Panc1 (cell line): Measurements from ENCODE around the gene DCXR. TPM values are rescaled to one million over a fixed set of nuclear protein-coding genes. Genes with fewer than 3 reads are reported as not detected.

Experiments used
- ATAC-seq: fragments of 200-7000 bp; cut with Tn5 transposase; 2 replicates; pipeline ENCODE4 v1.9.1; 2020; ENCODE audit warnings: mild to moderate bottlenecking, moderate library complexity
- BruUV-seq: library from RNA; stranded (reverse); fragments of 400-500 nt; replicated peaks from 2 replicates; lab custom pipeline; 2021; lab: Mats Ljungman, UMichigan
- CTCF ChIA-PET: fragments of 300-600 bp; sonication (Branson Sonifier 250); formaldehyde crosslinking; loops from one replicate; lab custom pipeline; 2022; ENCODE audit warnings: antibody characterized with exemption; lab: Charles Lee
- POLR2A ChIA-PET: fragments of 300-600 bp; sonication (Branson Sonifier 250); formaldehyde crosslinking; loops from one replicate; lab custom pipeline; 2022; ENCODE audit warnings: antibody characterized with exemption; lab: Charles Lee
- DNase-seq: peaks from one replicate; pipeline ENCODE4 v3.0.0-alpha.2; 2010; ENCODE audit warnings: low read depth, low spot score
- H3K27ac ChIP-seq: 2 replicates; pipeline ENCODE4 v1.5.1; 2011; ENCODE audit warnings: mild to moderate bottlenecking, low read length, inconsistent platforms
- H3K27me3 ChIP-seq: fragments of 200-500 bp; sonication (Bioruptor generic); 2 replicates; pipeline ENCODE4 v1.6.0; 2014; ENCODE audit warnings: low read length, inconsistent platforms; ENCODE audit not compliant: control insufficient read depth, insufficient read depth
- H3K36me3 ChIP-seq: fragments of 200-500 bp; sonication (Bioruptor generic); 2 replicates; pipeline ENCODE4 v1.5.1; 2014; ENCODE audit warnings: inconsistent platforms, mild to moderate bottlenecking, low read length, moderate library complexity; ENCODE audit not compliant: control insufficient read depth, insufficient read depth
- H3K4me1 ChIP-seq: 2 replicates; pipeline ENCODE4 v1.5.1; 2011; ENCODE audit warnings: inconsistent platforms, mild to moderate bottlenecking, low read length, moderate library complexity; ENCODE audit not compliant: control insufficient read depth, insufficient read depth
- H3K4me3 ChIP-seq, 2 experiments: 2 replicates each; pipeline ENCODE4 v1.5.1; 2011 to 2012; ENCODE audit warnings: low read depth in 2 of 2, low read length in 2 of 2, mild to moderate bottlenecking in 2 of 2, inconsistent platforms in 1 of 2, moderate library complexity in 1 of 2
- H3K9me3 ChIP-seq: fragments of 200-500 bp; sonication (Bioruptor generic); 2 replicates; pipeline ENCODE4 v1.5.1; 2014; ENCODE audit warnings: low read depth, mild to moderate bottlenecking, inconsistent platforms, low read length, moderate library complexity; ENCODE audit not compliant: control insufficient read depth, insufficient read depth
- CTCF ChIP-seq: fragments of 450-650 bp; IDR thresholded peaks from 2 replicates; pipeline ENCODE4 v1.5.1; 2017; ENCODE audit warnings: mild to moderate bottlenecking
- POLR2AphosphoS5 ChIP-seq: IDR thresholded peaks from 2 replicates; pipeline ENCODE4 v1.6.1; 2012; ENCODE audit warnings: mild to moderate bottlenecking, low read depth, low read length, moderate library complexity
- SIN3A ChIP-seq: IDR thresholded peaks from 2 replicates; pipeline ENCODE4 v1.6.1; 2012; ENCODE audit warnings: low read depth, mild to moderate bottlenecking, low read length, moderate library complexity, borderline replicate concordance; ENCODE audit not compliant: insufficient read depth
- TCF7L2 ChIP-seq: IDR thresholded peaks from 2 replicates; pipeline ENCODE4 v1.6.1; 2011; ENCODE audit warnings: mild to moderate bottlenecking, low read depth, low read length, inconsistent platforms
- in situ Hi-C: cut with HindIII; loops from 2 replicates; pipeline ENCODE4 v1.10.0; 2016; ENCODE audit warnings: low sequenced_read_pairs, low pct_unique_long_range_greater_than_20kb
- intact Hi-C: fragments of 100-400 bp; cut with micrococcal nuclease; formaldehyde crosslinking; loops from one replicate; pipeline ENCODE4 v1.10.0; 2022; ENCODE audit not compliant: unreplicated experiment
- total RNA-seq: library from RNA; stranded (reverse); gene quantifications from one replicate; pipeline ENCODE4 v1.2.1, GENCODE V29; 2021; ENCODE audit not compliant: unreplicated experiment
- TF ChIP-seq, protein P1 (sequence below), 2 experiments: IDR thresholded peaks; 2 replicates each; pipeline ENCODE4 v1.6.1; 2011 to 2012; ENCODE audit warnings: low read depth in 2 of 2, control low read depth in 1 of 2, low read length in 1 of 2, mild to moderate bottlenecking in 1 of 2, moderate library complexity in 1 of 2; ENCODE audit not compliant: insufficient read depth in 1 of 2

DCXR gene
- total RNA-seq, 1 experiment from 2014 or later: 128 TPM

GRCh38 chr17:82043507-82043906, 6.0 kb upstream of the DCXR start:
- ChIA-PET POLR2A (no interaction called here), CTCF (no interaction called here)
- H3K4me3 ChIP-seq: no peak overlapping the region
- no peaks in the 10 kb centered on the region for H3K27me3 ChIP-seq
- H3K36me3 ChIP-seq: no peaks in the 10 kb centered on the region
- in situ Hi-C loops (no loop called here), intact Hi-C loops (no loop called here)
- BruUV-seq: no TSS peak
- ATAC-seq (no peak), DNase-seq (no peak)
- no peaks in the 10 kb centered on the region for H3K4me1 ChIP-seq
- TF ChIP-seq CTCF (no peak), TCF7L2 (no peak), SIN3A (no peak), POLR2AphosphoS5 (no peak)
- TF ChIP-seq, protein P1, sequence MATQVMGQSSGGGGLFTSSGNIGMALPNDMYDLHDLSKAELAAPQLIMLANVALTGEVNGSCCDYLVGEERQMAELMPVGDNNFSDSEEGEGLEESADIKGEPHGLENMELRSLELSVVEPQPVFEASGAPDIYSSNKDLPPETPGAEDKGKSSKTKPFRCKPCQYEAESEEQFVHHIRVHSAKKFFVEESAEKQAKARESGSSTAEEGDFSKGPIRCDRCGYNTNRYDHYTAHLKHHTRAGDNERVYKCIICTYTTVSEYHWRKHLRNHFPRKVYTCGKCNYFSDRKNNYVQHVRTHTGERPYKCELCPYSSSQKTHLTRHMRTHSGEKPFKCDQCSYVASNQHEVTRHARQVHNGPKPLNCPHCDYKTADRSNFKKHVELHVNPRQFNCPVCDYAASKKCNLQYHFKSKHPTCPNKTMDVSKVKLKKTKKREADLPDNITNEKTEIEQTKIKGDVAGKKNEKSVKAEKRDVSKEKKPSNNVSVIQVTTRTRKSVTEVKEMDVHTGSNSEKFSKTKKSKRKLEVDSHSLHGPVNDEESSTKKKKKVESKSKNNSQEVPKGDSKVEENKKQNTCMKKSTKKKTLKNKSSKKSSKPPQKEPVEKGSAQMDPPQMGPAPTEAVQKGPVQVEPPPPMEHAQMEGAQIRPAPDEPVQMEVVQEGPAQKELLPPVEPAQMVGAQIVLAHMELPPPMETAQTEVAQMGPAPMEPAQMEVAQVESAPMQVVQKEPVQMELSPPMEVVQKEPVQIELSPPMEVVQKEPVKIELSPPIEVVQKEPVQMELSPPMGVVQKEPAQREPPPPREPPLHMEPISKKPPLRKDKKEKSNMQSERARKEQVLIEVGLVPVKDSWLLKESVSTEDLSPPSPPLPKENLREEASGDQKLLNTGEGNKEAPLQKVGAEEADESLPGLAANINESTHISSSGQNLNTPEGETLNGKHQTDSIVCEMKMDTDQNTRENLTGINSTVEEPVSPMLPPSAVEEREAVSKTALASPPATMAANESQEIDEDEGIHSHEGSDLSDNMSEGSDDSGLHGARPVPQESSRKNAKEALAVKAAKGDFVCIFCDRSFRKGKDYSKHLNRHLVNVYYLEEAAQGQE (IDR thresholded peaks at IDR 0.05; ENCODE audit: insufficient read depth in 1 of 2, low read depth in 2 of 2, low read length in 1 of 2): no peak
- H3K9me3 ChIP-seq: no peaks in the 10 kb centered on the region
- no peak overlapping the region for H3K27ac ChIP-seq

DNA sequence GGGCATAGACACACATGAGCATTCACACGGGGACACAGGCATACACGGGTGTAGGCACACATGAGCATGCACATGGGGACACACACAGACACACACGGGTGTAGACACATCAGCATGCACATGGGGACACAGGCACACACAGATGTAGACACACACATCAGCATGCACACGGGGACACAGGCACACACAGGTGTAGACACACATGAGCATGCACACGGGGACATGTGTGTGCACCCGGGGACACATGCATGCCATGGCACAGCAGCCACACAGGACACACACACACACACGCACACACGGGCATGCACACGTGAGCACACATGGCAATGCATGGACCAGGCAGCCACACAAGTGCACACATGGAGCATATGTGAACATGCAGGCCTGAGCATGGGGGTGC, 5.2 kb upstream of the DCXR start:
- H3K27me3 ChIP-seq: no peaks in the 10 kb centered on the region
- no TSS peak for BruUV-seq

More for the DNA sequence above, 5.2 kb upstream of the DCXR start:
- TF ChIP-seq POLR2AphosphoS5 (no peak), CTCF (no peak), TCF7L2 (no peak), SIN3A (no peak)
- TF ChIP-seq, protein P1 (IDR thresholded peaks at IDR 0.05; ENCODE audit: insufficient read depth in 1 of 2, low read depth in 2 of 2, low read length in 1 of 2): no peak
- Histone ChIP-seq H3K4me3 (no peak overlapping the region), H3K4me1 (no peaks in the 10 kb centered on the region), H3K9me3 (no peaks in the 10 kb centered on the region), H3K27ac (no peak overlapping the region), H3K36me3 (no peaks in the 10 kb centered on the region)
- in situ Hi-C loops (no loop called here), intact Hi-C loops (no loop called here)
- DNase-seq (no peak), ATAC-seq (no peak)
- POLR2A ChIA-PET: no interaction called here
- CTCF ChIA-PET: no interaction called here
